Measurements from ENCODE around the gene MMP28. TPM values are rescaled to one million over a fixed set of nuclear protein-coding genes. Genes with fewer than 3 reads are reported as not detected.

Gene MMP28
- total RNA-seq, 1 experiment from 2014 or later, result not detected

DNA sequence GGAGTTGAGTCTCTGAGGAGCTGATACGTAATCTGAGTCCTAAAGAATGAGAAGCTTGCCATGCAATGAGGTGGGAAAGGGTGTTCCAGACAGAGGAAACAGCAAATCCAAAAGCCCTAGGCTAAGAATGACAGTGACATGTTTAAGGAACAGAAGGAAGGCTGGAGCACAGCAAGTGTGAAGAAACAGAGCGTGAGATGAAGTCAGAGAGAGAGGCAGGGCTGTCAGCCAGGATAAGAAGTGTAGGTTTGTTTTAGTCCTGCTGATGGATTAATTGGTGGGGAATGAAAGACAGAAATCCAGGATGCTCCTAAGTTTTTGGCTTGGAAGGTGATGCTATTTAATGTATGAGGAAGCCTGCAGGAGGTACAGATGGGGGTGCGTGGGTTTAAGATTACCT, 14.5 kb downstream of the MMP28 start:
- H3K79me2 ChIP-seq (ENCODE audit: insufficient read depth, low read length), result no peaks in the 10 kb centered on the region
- DNase-seq, result no peak
- no peak overlapping the region for H3K4me3 Mint-ChIP-seq
- no peaks in the 10 kb centered on the region for H3K9me3 Mint-ChIP-seq
- no peak overlapping the region for H3K56ac ChIP-seq (ENCODE audit: insufficient read length, low read depth, low read length)
- no peak overlapping the region for H2BK5ac ChIP-seq (ENCODE audit: insufficient read length, low read length)
- no peak overlapping the region for H3K4ac ChIP-seq (ENCODE audit: low read depth, low read length)
- H3K18ac ChIP-seq (ENCODE audit: insufficient read length, low read depth, low read length), result no peak overlapping the region
- H3K9ac ChIP-seq (ENCODE audit: extremely low read depth, insufficient read length, low read length), result no peak overlapping the region
- no peaks in the 10 kb centered on the region for H4K20me1 ChIP-seq (ENCODE audit: control insufficient read depth, insufficient read depth, insufficient read length)
- no peak overlapping the region for H2BK20ac ChIP-seq (ENCODE audit: low read depth, low read length, poor library complexity, severe bottlenecking)
- H2AFZ ChIP-seq (ENCODE audit: low read length), result no peak overlapping the region
- no peak overlapping the region for H4K5ac ChIP-seq (ENCODE audit: insufficient read length, low read depth, low read length)
- H2BK15ac ChIP-seq (ENCODE audit: low read depth, low read length), result no peak overlapping the region
- no peak overlapping the region for H2BK12ac ChIP-seq (ENCODE audit: insufficient read length, low read depth, low read length)
- no peak overlapping the region for H3K27ac Mint-ChIP-seq
- peaks cover 23% of the 10 kb centered on the region for H3K27me3 Mint-ChIP-seq (ENCODE audit: low read depth)
- no peak overlapping the region for H3K4me2 ChIP-seq (ENCODE audit: insufficient read depth, insufficient read length, low read length)
- no peaks in the 10 kb centered on the region for H3K23me2 ChIP-seq (ENCODE audit: insufficient read length, low read depth, low read length, poor library complexity, severe bottlenecking)
- TF ChIP-seq, protein P1, sequence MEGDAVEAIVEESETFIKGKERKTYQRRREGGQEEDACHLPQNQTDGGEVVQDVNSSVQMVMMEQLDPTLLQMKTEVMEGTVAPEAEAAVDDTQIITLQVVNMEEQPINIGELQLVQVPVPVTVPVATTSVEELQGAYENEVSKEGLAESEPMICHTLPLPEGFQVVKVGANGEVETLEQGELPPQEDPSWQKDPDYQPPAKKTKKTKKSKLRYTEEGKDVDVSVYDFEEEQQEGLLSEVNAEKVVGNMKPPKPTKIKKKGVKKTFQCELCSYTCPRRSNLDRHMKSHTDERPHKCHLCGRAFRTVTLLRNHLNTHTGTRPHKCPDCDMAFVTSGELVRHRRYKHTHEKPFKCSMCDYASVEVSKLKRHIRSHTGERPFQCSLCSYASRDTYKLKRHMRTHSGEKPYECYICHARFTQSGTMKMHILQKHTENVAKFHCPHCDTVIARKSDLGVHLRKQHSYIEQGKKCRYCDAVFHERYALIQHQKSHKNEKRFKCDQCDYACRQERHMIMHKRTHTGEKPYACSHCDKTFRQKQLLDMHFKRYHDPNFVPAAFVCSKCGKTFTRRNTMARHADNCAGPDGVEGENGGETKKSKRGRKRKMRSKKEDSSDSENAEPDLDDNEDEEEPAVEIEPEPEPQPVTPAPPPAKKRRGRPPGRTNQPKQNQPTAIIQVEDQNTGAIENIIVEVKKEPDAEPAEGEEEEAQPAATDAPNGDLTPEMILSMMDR (conservative IDR thresholded peaks at IDR 0.05), result no peak
- H3K27me3 ChIP-seq (ENCODE audit: insufficient read depth, low read length), result no peaks in the 10 kb centered on the region
- no peaks in the 10 kb centered on the region for H3K9me3 ChIP-seq (ENCODE audit: control insufficient read depth, low read depth, low read length)
- no peak overlapping the region for H2BK120ac ChIP-seq (ENCODE audit: low read depth, low read length, poor library complexity, severe bottlenecking)
- no peak overlapping the region for H2AK5ac ChIP-seq (ENCODE audit: insufficient read length, low read length)
- H3K27ac ChIP-seq (ENCODE audit: insufficient read length, low read depth, low read length), result no peak overlapping the region
- no peak overlapping the region for H4K8ac ChIP-seq (replicated peaks; ENCODE audit: insufficient read length, low read depth, low read length)
- no peaks in the 10 kb centered on the region for H3K79me1 ChIP-seq (ENCODE audit: insufficient read depth, low read depth, low read length, poor library complexity, severe bottlenecking)
- no peaks in the 10 kb centered on the region for H3K4me1 Mint-ChIP-seq
- H4K91ac ChIP-seq (ENCODE audit: insufficient read length, low read depth, low read length), result no peak overlapping the region
- H3K36me3 Mint-ChIP-seq (ENCODE audit: insufficient read depth in 1 of 3, low read depth in 3 of 3), result no peaks in the 10 kb centered on the region
- no peak overlapping the region for H3K23ac ChIP-seq (ENCODE audit: insufficient read length, low read depth, low read length)
- no peak overlapping the region for H3T11ph ChIP-seq (ENCODE audit: low read length)
- WGBS (ENCODE audit: extremely low coverage, insufficient read length, low lambda C conversion rate), result no CpG with 5 or more reads among the region's 3 CpGs
- H3K14ac ChIP-seq (ENCODE audit: insufficient read depth, low read length), result no peak overlapping the region
- no peaks in the 10 kb centered on the region for H3K4me1 ChIP-seq (ENCODE audit: insufficient read depth, low read length)

Measured in H9 (cell line).